ENCODE data around the gene PCDHB15.
"Not testable (repeated sequence)": the region's sequence is repeated elsewhere in the genome, so short reads cannot be mapped to it uniquely, and the experiment has no call there.

Gene PCDHB15

GRCh38 chr5:141245250-141245717 lies at the start of gene PCDHB15:
Gene PCDHB15, plus strand, starts transcription at chr5:141245395. Its CDS starts 184 bp downstream, at chr5:141245579.
- H3K27ac ChIP-seq = no peak within 1 kb of the TSS
- intact Hi-C loops (cut with DNase I; ENCODE audit: low total_unique reads) = loop anchor here (10.0 kb wide), 1 partner anchor 180 kb away; the partner anchor contains the start of gene PCDHGA11
- peaks cover 41 to 100% (median 84%) of the 10 kb centered on the region in 3 donors for H3K9me3 ChIP-seq
- peak within 1 kb of the TSS; percentile 23 to 33 for H3K4me3 ChIP-seq
- no peaks in the 10 kb centered on the region for H3K4me1 ChIP-seq
- no peak for DNase-seq
- peaks cover 10 to 62% (median 52%) of the 10 kb centered on the region in 3 donors for H3K36me3 ChIP-seq
- TF ChIP-seq CTCF (IDR thresholded peaks at IDR 0.05) = no peak
- H3K27me3 ChIP-seq = no peaks in the 10 kb centered on the region

GRCh38 chr5:141196363-141196762 lies 48.8 kb upstream of the PCDHB15 start:
- Histone ChIP-seq H3K4me3 (no peak overlapping the region), H3K36me3 (peaks cover 0 to 35% (median 7%) of the 10 kb centered on the region in 3 donors), H3K4me1 (no peaks in the 10 kb centered on the region), H3K27me3 (no peaks in the 10 kb centered on the region), H3K27ac (no peak overlapping the region), H3K9me3 (peaks cover 5 to 92% (median 68%) of the 10 kb centered on the region in 3 donors)
- no peak for DNase-seq
- intact Hi-C loops (cut with DNase I; ENCODE audit: low total_unique reads) = no loop called here
- no peak for TF ChIP-seq CTCF (IDR thresholded peaks at IDR 0.05)

GRCh38 chr5:141199359-141200235 lies 45.6 kb upstream of the PCDHB15 start, which contains the start of gene PCDHB11:
Gene PCDHB11, plus strand, starts transcription at chr5:141199627. Its CDS starts 148 bp downstream, at chr5:141199775.
- no peaks in the 10 kb centered on the region for H3K27me3 ChIP-seq
- no peak for TF ChIP-seq CTCF (IDR thresholded peaks at IDR 0.05)
- intact Hi-C loops (cut with DNase I; ENCODE audit: low total_unique reads) = no loop called here
- peak within 1 kb of the TSS; percentile 9 to 17 for H3K4me3 ChIP-seq
- H3K9me3 ChIP-seq = peaks cover 5 to 95% (median 67%) of the 10 kb centered on the region in 3 donors
- H3K36me3 ChIP-seq = peaks cover 0 to 41% (median 14%) of the 10 kb centered on the region in 3 donors
- DNase-seq = no peak
- no peak within 1 kb of the TSS for H3K27ac ChIP-seq
- no peaks in the 10 kb centered on the region for H3K4me1 ChIP-seq

GRCh38 chr5:141201126-141201525 lies 44.1 kb upstream of the PCDHB15 start:
- H3K4me3 ChIP-seq; H3K27me3 ChIP-seq; DNase-seq; H3K27ac ChIP-seq; intact Hi-C loops (cut with DNase I; ENCODE audit: low total_unique reads); H3K4me1 ChIP-seq: not testable (repeated sequence)
- Histone ChIP-seq H3K9me3 (peaks cover 5 to 94% (median 69%) of the 10 kb centered on the region in 3 donors), H3K36me3 (peaks cover 0 to 40% (median 24%) of the 10 kb centered on the region in 3 donors)

- peaks cover 5 to 94% (median 68%) of the 10 kb centered on the region in 3 donors for H3K9me3 ChIP-seq
- H3K27me3 ChIP-seq; intact Hi-C loops (cut with DNase I; ENCODE audit: low total_unique reads); DNase-seq; H3K27ac ChIP-seq; H3K4me3 ChIP-seq; H3K4me1 ChIP-seq: not testable (repeated sequence)
- peaks cover 0 to 38% (median 24%) of the 10 kb centered on the region in 3 donors for H3K36me3 ChIP-seq
Measured at GRCh38 chr5:141201646-141202045, 43.5 kb upstream of the PCDHB15 start.

- Histone ChIP-seq H3K4me1 (no peaks in the 10 kb centered on the region), H3K36me3 (peaks cover 0 to 24% (median 15%) of the 10 kb centered on the region in 3 donors), H3K27ac (no peak within 1 kb of the TSS), H3K9me3 (peaks cover 0 to 96% (median 50%) of the 10 kb centered on the region in 3 donors), H3K27me3 (no peaks in the 10 kb centered on the region), H3K4me3 (peak within 1 kb of the TSS; percentile 22 to 23)
- no peak for TF ChIP-seq CTCF (IDR thresholded peaks at IDR 0.05)
- intact Hi-C loops (cut with DNase I; ENCODE audit: low total_unique reads) = no loop called here
- no peak for DNase-seq
Measured at GRCh38 chr5:141208478-141208877, 36.7 kb upstream of the PCDHB15 start, which contains the start of gene PCDHB12. Gene PCDHB12, plus strand, starts transcription at chr5:141208719. Its CDS starts 189 bp downstream, at chr5:141208908.

- Histone ChIP-seq H3K9me3 (peaks cover 0 to 94% (median 57%) of the 10 kb centered on the region in 3 donors), H3K36me3 (peaks cover 0 to 22% (median 11%) of the 10 kb centered on the region in 3 donors)
- DNase-seq; H3K27ac ChIP-seq; H3K4me3 ChIP-seq; H3K4me1 ChIP-seq; intact Hi-C loops (cut with DNase I; ENCODE audit: low total_unique reads); H3K27me3 ChIP-seq: not testable (repeated sequence)
Measured at GRCh38 chr5:141210281-141210680, 34.9 kb upstream of the PCDHB15 start.

GRCh38 chr5:141210849-141211248 lies 34.3 kb upstream of the PCDHB15 start:
- DNase-seq; H3K27ac ChIP-seq; H3K4me3 ChIP-seq; H3K4me1 ChIP-seq; intact Hi-C loops (cut with DNase I; ENCODE audit: low total_unique reads); H3K27me3 ChIP-seq: not testable (repeated sequence)
- H3K9me3 ChIP-seq = peaks cover 0 to 93% (median 62%) of the 10 kb centered on the region in 3 donors
- H3K36me3 ChIP-seq = peaks cover 0 to 20% (median 8%) of the 10 kb centered on the region in 3 donors

Measured in tibial artery (tissue), 4 donors.